ENCODE data around the gene CES4A. TPM values are rescaled to one million over a fixed set of nuclear protein-coding genes. Genes with fewer than 3 reads are reported as not detected.

The CES4A gene
- polyA plus RNA-seq, 1 experiment: 2.8 TPM

- TF ChIP-seq CTCF (IDR thresholded peaks at IDR 0.05; ENCODE audit: low read depth, low read length): no peak
- no peaks in the 10 kb centered on the region for H3K9me3 ChIP-seq (ENCODE audit: control insufficient read depth, insufficient read depth, low read length)
- no peak overlapping the region for H3K27ac ChIP-seq (ENCODE audit: low read depth, low read length)
- H3K27me3 ChIP-seq (ENCODE audit: control insufficient read depth, insufficient read depth, low read length): peaks cover 12% of the 10 kb centered on the region
- ChIA-PET POLR2A (interaction anchor here (0.6 kb wide), 1 partner anchor 41 kb away, joined by 3 read pairs; no protein-coding TSS in a partner anchor), CTCF (interaction anchor here (0.6 to 1.5 kb wide), 3 partner anchors 10 to 94 kb away, joined by 3 to 6 read pairs (median 4); no protein-coding TSS in a partner anchor)
- H3K4me3 ChIP-seq (ENCODE audit: low read depth, low read length): no peak overlapping the region
- no peak for DNase-seq (ENCODE audit: low read depth, low spot score)
Measured at GRCh38 chr16:67006930-67007658, 18.7 kb downstream of the CES4A start.

GRCh38 chr16:67009158-67009557, 20.8 kb downstream of the CES4A start:
- peaks cover 6% of the 10 kb centered on the region for H3K27me3 ChIP-seq (ENCODE audit: control insufficient read depth, insufficient read depth, low read length)
- no peak for DNase-seq (ENCODE audit: low read depth, low spot score)
- no peak overlapping the region for H3K27ac ChIP-seq (ENCODE audit: low read depth, low read length)
- ChIA-PET POLR2A (no interaction called here), CTCF (no interaction called here)
- no peak overlapping the region for H3K4me3 ChIP-seq (ENCODE audit: low read depth, low read length)
- no peaks in the 10 kb centered on the region for H3K9me3 ChIP-seq (ENCODE audit: control insufficient read depth, insufficient read depth, low read length)
- TF ChIP-seq CTCF (IDR thresholded peaks at IDR 0.05; ENCODE audit: low read depth, low read length): no peak

GRCh38 chr16:67011274-67011673, 22.9 kb downstream of the CES4A start:
- DNase-seq (ENCODE audit: low read depth, low spot score): no peak
- TF ChIP-seq CTCF (IDR thresholded peaks at IDR 0.05; ENCODE audit: low read depth, low read length): no peak
- CTCF ChIA-PET: no interaction called here
- no peak overlapping the region for H3K4me3 ChIP-seq (ENCODE audit: low read depth, low read length)
- no peaks in the 10 kb centered on the region for H3K9me3 ChIP-seq (ENCODE audit: control insufficient read depth, insufficient read depth, low read length)
- POLR2A ChIA-PET: no interaction called here
- peaks cover 13% of the 10 kb centered on the region for H3K27me3 ChIP-seq (ENCODE audit: control insufficient read depth, insufficient read depth, low read length)
- no peak overlapping the region for H3K27ac ChIP-seq (ENCODE audit: low read depth, low read length)

- no peak for DNase-seq (ENCODE audit: low read depth, low spot score)
- CTCF ChIA-PET: interaction anchor here (0.6 to 2.2 kb wide), 5 partner anchors 88 to 510 kb away, joined by 3 to 11 read pairs (median 4); partner anchors contain the start of gene NAE1
- Histone ChIP-seq H3K27ac (ENCODE audit: low read depth, low read length) (no peak overlapping the region), H3K4me3 (ENCODE audit: low read depth, low read length) (peak overlapping the region; percentile 50), H3K27me3 (ENCODE audit: control insufficient read depth, insufficient read depth, low read length) (peaks cover 13% of the 10 kb centered on the region), H3K9me3 (ENCODE audit: control insufficient read depth, insufficient read depth, low read length) (no peaks in the 10 kb centered on the region)
- no peak for TF ChIP-seq CTCF (IDR thresholded peaks at IDR 0.05; ENCODE audit: low read depth, low read length)
- POLR2A ChIA-PET: interaction anchor here (0.7 kb wide), 1 partner anchor 109 kb away, joined by 3 read pairs; no protein-coding TSS in a partner anchor
Measured at GRCh38 chr16:67013233-67013822, 24.9 kb downstream of the CES4A start.

Measured in AG04450 (cell line).